HG03280 (cell line): ENCODE measurements around the gene UPF1.
"Not testable (repeated sequence)": the region's sequence is repeated elsewhere in the genome, so short reads cannot be mapped to it uniquely, and the experiment has no call there.

ENCODE experiments used
- ATAC-seq: cut with Tn5 transposase; IDR thresholded peaks from one replicate; pipeline ENCODE4 v1.9.1; 2021; ENCODE audit warnings: mild to moderate bottlenecking, moderate library complexity; ENCODE audit not compliant: unreplicated experiment

The UPF1 gene

GRCh38 chr19:18896421-18896841, 64.7 kb downstream of the UPF1 start:
- ATAC-seq: no peak

DNA sequence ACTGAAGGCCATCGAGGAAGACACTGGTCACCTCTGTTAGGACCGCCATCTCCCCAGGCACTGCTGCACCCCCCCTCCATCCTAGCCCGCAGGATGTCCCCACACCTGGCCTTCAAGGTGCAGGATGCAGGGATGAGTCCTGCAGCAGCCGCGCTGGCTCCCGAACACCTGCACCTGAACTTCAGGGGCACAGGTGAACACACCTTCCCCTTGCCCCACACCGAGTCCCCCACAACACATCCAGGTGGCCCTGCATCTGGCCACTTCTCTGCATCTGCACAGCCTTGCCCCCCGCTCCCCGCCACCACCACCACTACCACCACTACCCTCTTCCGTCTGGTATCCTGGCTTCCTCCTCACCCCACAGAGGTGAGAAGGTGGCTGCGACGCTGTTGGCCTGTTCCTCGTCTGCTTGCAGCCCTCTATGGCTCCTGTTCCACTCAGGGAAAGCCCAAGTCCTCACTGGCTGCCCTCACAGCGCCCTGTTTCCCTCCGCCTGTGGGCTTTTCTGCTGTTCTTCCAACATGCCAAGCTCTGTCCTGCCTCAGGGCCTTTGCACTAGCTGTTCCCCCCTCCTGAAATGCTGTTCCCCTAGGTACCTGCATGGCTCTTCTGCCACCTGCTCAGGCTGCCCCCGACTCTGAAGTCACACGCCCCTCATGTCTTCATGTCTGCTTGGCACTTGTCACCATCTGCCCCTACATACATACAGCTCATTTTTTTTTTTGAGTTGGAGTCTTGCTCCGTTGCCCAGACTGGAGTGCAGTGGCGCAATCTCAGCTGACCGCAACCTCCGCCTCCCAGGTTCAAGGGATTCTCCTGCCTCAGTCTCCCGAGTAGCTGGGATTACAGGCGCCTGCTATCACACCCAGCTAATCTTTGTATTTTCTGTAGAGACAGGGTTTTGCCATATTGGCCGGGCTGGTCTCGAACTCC, 65.6 kb downstream of the UPF1 start:
- no peak for ATAC-seq

GRCh38 chr19:18898081-18898606, 66.4 kb downstream of the UPF1 start:
- ATAC-seq: no peak

DNA sequence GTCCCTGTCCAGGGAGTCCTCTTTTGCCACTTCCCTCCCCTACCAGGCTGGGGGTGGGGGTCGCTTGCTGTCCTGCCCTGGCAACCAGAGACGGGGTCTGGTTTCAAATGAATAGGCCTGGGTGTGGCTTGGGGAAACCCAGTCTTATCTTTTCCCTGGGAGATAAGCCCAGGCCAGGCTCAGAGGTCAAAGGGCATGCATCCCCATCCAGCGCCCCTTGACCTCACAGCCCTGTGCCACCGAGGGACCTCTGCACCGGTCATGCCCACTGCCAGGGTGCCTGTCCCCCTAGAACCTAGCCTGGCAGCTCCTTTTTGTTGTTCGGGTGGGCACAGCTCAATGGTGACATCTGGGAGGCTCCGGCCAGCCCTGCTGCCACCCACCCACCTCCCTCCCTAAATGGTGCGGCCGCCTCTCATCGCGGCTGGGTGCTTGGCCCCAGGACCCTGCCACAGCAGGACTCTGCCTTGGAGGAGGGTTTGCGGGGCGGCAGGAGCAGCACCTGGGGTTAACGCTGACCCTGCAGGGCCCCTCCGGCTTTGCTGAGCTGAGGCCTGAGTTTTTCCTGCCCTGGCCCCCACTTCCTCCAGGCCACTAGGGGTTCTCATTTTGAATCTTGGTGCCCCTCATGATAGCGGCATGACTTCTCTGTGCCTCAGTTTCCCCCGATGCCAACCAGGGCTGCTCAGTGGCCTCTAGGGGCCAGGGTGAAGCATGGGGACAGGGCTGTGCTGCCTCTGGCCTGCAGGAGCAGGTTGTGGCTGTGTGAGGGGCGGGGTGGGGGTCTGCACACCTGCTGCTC, 67.0 kb downstream of the UPF1 start:
- ATAC-seq: no peak

- no peak for ATAC-seq
These were observed 68.1 kb downstream of the UPF1 start for GRCh38 chr19:18899624-18900560.

DNA sequence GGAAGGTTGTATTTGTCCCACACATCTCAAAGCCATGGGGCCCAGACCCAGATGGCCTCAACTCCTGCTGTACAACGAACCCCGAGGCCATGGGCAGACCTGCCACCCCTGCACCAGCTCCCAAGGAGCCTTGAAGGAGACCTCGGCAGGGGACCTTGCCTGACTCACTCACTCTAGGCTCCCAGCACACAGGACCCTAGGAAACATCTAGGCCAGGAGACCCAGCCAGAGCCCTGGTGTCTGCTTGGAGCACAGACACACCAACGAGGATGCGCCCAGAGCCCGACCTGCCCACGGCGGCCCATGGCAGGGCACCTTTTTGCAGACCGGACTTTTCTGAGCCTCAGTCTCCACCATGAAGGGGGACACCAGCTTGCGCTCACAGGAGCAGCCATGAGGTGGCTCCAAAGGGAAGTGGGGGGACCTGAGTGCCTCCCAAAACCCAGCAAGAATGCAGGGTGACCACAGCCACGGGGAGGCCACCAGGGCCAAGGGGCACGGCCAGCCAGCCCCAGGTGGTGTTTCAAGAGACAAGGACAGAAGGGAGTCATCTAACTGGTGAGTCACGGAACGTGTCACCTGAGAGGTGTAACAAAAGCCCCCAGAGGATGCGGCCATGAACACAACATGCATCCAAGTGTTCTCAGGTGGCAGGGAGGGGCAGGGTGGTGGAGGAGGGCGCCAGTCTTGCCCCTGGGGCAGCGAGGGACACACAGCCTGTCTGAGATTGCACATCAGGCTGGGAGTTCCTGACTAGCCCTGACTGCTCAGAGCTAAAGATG, 69.1 kb downstream of the UPF1 start:
- no peak for ATAC-seq

DNA sequence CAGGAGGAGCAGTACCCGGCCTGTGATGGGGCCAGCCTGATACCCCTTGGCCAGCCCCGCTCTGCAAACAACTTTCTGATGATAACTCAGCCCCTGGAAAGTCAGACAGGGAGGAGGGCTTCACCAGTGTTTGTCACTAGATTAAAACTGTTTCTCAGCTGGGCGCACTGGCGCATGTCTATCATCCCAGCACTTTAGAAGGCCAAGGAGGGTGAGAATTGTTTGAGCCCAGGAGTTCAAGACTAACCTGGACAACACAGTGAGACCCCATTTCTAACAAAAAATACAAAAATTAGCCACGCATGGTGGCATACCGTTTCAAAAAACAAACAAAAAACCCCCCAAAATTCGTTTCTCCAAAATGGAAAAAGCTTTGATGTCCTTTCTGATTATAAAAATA, 69.7 kb downstream of the UPF1 start:
- no peak for ATAC-seq

GRCh38 chr19:18902519-18902918, 70.8 kb downstream of the UPF1 start:
- not testable (repeated sequence) for ATAC-seq

- ATAC-seq: no peak
These were observed 71.6 kb downstream of the UPF1 start for GRCh38 chr19:18903156-18904037.

DNA sequence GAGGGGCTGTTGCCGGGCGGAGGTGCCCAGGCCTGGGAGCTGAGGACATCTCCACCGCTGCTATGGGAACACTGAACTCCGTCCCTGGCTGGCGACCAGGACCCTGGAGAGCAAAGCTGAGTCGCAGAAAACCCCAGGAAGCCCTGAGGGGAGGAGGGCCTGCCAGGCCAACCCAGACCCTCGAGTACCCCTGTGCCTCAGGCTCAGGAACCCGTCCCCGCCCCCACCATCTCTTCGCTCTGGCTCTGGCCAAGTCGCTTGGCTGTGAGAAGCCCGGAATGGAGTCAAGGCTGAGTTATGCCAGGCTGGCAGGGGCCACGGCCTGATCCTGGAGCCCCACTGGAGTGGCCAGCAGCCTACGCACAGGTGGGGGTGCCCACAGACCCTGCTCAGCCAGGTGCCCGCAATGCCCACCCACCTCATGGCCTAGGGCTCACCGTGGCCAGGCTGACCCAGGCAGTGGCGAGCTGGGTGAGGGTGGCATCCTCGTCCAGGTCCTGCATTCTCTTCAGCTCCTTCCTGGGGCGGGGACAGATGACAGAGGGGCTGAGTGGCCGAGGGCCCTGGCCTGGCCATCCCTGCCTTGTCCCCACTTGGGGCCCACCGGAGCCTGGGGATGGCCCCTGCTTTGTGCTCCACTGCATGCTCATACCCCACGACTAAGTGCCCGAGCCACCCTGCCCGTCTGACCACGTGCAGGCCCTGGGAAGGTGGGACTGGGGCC, 72.7 kb downstream of the UPF1 start:
- ATAC-seq: no peak

GRCh38 chr19:18905058-18905456, 73.3 kb downstream of the UPF1 start:
- no peak for ATAC-seq

DNA sequence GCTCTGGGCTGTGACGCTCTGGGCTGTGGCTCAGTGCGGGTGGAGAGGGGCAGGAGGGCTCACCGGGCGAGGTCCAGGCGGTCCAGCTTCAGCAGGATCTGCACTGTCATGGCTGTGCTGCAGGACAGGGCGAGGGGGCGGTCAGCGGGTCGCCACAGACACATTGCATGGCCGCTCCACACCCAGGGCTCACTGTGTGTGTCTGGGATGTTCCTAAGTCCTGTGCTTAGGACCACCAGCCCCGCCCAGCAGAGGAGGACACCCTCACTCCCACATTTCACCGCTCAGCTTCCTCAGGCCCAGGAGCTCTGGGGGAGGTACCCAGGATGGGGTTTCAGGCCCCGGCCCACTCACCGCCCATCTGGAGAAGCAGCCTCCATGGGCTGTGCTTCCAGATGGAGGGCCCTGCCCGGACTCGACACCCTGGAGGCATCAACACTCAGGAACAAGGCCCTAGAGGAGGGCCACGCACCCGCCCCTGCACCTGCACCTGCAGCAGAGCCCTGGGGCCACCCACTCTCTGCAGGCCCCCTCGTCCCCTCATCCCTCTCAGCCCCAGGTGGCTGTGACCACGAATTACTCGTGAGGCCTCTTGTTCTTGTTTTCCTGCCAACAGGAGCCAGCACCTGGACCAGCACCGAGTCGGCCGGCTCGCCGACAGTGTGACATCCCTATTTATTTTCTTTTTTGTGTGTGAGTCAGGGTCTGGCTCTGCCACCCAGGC, 73.9 kb downstream of the UPF1 start:
- no peak for ATAC-seq

DNA sequence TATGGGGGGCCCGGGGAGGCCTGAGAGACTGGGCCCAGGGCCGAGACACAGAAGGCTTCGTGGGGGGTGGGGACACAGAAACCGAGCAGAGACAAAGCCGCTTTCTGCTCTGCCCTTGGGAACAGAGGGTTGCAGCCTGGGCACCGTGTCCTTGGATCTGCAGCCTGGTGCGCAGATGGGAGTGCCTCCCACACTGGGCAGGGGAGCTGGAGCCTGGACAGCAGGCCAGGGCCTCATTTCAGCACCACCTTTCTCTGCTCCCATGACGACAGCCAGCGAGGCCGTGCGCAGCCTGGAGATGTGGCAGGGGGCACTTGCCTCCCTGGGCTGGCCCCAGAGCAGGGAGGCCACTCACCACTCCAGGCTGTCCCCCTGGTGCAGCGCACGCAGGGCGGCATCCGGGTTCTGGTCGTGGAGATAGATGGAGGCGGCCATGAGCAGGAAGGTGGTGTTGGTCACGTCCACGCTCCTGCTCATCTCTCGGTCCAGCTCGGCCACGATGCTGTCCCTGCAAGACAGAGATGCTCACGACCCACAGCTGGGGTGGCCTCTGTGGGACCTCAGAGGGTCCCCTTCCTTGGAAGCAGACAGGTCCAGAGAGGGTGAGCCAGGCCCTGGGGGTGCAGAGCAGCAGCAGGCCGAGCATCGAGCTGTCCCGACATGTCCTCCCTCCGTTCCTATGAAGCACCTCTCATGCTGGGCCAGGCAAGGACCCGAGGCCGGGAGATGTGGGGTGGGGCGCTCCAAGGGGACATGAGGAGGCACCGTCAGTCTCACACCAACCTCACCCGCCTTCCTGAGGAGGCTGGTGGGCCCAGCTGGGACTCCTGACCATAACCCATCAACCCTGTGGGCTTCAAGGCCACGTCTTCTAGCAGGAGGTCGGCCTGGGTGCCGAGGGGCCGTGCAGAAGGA, 75.1 kb downstream of the UPF1 start:
- ATAC-seq: no peak

- no peak for ATAC-seq
These were observed 77.3 kb downstream of the UPF1 start for GRCh38 chr19:18908917-18909619.

DNA sequence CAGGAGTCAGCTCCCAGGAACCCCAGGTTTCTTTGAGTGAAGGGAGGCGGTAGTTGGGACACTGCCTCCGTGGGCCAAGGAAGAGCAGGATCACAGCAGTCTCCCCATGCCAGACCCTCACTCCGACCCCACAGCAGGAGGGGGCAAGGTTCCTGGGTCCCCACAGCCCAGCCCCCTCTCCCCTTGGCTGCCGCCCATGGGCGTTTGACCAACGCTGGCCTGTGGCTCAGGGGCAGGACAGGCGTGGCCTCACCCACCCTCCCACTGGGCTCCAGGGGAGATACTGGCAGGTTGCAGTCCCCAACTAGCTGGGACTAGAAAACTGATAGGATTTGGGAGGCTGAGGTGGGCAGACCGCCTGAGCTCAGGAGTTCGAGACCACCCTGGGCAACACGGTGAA, 78.3 kb downstream of the UPF1 start:
- no peak for ATAC-seq
